ENCODE data around the gene GGCX. TPM values are rescaled to one million over a fixed set of nuclear protein-coding genes. Genes with fewer than 3 reads are reported as not detected.

Gene GGCX
- total and polyA plus RNA-seq, 9 of the 15 experiments (the other 6 are each of a cell fraction or from before 2014, with no cell fraction given) = 14.4 to 47.1 (median 28.1) TPM

DNA sequence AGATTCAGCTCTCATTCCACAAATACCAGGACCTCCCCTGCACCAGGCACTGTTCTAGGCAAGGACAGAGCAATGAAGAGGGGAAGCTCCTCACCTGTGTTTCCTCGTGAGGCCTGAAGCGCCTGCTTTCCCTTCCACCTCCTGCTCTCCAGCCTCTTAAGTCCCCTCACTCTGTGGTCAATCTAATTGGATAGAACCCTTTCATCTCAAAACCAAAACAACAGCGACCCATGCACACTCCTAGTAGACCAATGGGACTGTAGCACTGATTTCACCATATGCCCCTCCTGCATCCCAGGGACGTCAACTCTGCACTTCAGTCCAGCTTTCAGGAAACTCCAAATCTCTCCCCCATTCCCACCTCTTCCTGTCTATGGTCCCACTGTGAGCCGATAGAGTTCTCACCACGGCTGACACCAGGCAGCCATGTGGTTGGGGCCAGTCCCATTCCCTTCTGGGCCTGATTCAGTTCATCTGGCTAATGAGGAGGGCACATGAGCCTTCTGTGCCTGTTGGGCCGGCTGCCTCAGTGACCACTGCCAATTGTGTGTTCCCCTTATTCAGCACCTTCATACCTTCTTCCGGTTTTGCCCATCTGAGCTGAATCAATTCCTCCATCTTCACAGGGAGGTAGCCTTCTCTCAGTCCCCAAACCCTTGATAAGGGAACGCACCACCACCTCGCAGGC lies 55.6 kb downstream of the GGCX start:
- Histone ChIP-seq H3K4me1 (replicated peaks in 1 of 2; ENCODE audit: control insufficient read depth in 2 of 2, insufficient read depth in 2 of 2, low read length in 2 of 2) (peaks cover 32 to 33% of the 10 kb centered on the region in 2 experiments), H3K9me3 (replicated peaks; ENCODE audit: control insufficient read depth, insufficient read depth, low read depth, low read length) (no peaks in the 10 kb centered on the region), H3K4me2 (ENCODE audit: insufficient read depth, low read length) (no peak overlapping the region), H3K27ac (ENCODE audit: extremely low read depth, low read depth, low read length) (no peak overlapping the region), H2AFZ (ENCODE audit: low read depth, low read length) (peak overlapping the region; percentile 58), H3K27me3 (ENCODE audit: control insufficient read depth in 2 of 2, insufficient read depth in 2 of 2, low read length in 2 of 2) (no peaks in the 10 kb centered on the region), H3K4me3 (no peak overlapping the region), H4K20me1 (replicated peaks; ENCODE audit: control insufficient read depth, insufficient read depth, low read length) (no peaks in the 10 kb centered on the region), H3K9ac (ENCODE audit: insufficient read depth in 1 of 2, low read depth in 2 of 2, low read length in 2 of 2) (peak overlapping the region in 1 of 2 experiments; percentile 26; a peak in 1 of 4 replicates), H3K9me1 (ENCODE audit: control insufficient read depth, insufficient read depth, low read length) (no peaks in the 10 kb centered on the region), H3K79me2 (ENCODE audit: control insufficient read depth, insufficient read depth, low read length) (no peaks in the 10 kb centered on the region), H3K36me3 (ENCODE audit: control insufficient read depth, insufficient read depth, low read length) (no peaks in the 10 kb centered on the region)
- 69% methylated on average over 10 of the region's 10 CpGs for WGBS (ENCODE audit: insufficient coverage, low coverage, missing lambda C conversion rate)
- ChIA-PET POLR2A (interaction anchor here (0.6 to 4.0 kb wide), 4 partner anchors 10 to 61 kb away, joined by 3 to 23 read pairs (median 10); partner anchors contain the start of gene MAT2A), CTCF (ENCODE audit: low intra/inter-chr PET ratio) (no interaction called here)
- intact Hi-C loops (cut with micrococcal nuclease) (no loop called here), in situ Hi-C loops (cut with MboI) (no loop called here)
- no TSS peak for BruUV-seq (replicated peaks)
- FAIRE-seq (no peak), DNase-seq (ENCODE audit: extremely low read depth in 1 of 4, low spot score in 3 of 4) (no peak), ATAC-seq (no peak)
- TF ChIP-seq, protein P1, sequence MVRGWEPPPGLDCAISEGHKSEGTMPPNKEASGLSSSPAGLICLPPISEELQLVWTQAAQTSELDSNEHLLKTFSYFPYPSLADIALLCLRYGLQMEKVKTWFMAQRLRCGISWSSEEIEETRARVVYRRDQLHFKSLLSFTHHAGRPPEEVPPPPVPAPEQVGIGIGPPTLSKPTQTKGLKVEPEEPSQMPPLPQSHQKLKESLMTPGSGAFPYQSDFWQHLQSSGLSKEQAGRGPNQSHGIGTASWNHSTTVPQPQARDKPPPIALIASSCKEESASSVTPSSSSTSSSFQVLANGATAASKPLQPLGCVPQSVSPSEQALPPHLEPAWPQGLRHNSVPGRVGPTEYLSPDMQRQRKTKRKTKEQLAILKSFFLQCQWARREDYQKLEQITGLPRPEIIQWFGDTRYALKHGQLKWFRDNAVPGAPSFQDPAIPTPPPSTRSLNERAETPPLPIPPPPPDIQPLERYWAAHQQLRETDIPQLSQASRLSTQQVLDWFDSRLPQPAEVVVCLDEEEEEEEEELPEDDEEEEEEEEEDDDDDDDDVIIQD (CRISPR knock-in tag; IDR thresholded peaks at IDR 0.05) = no peak
- TF ChIP-seq BHLHE40 (IDR thresholded peaks at IDR 0.05; ENCODE audit: low read length) (no peak), ZC3H4 (CRISPR knock-in tag; IDR thresholded peaks at IDR 0.05; ENCODE audit: borderline replicate concordance) (no peak), LCOR (CRISPR knock-in tag; IDR thresholded peaks at IDR 0.05) (no peak), ELF2 (CRISPR knock-in tag; IDR thresholded peaks at IDR 0.05) (no peak), CEBPB (tag; IDR thresholded peaks at IDR 0.05) (no peak), PTBP1 (IDR thresholded peaks at IDR 0.05; ENCODE audit: low read depth, low read length) (no peak), KDM5B (IDR thresholded peaks at IDR 0.05; ENCODE audit: insufficient replicate concordance, low read depth, low read length) (no peak), HNRNPK (IDR thresholded peaks at IDR 0.05; ENCODE audit: low read depth, low read length, poor library complexity, severe bottlenecking) (no peak), GATAD2A (IDR thresholded peaks at IDR 0.05) (no peak), ZNF766 (CRISPR knock-in tag; conservative IDR thresholded peaks at IDR 0.05) (no peak)
- TF ChIP-seq, protein P2, sequence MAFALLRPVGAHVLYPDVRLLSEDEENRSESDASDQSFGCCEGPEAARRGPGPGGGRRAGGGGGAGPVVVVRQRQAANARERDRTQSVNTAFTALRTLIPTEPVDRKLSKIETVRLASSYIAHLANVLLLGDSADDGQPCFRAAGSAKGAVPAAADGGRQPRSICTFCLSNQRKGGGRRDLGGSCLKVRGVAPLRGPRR (CRISPR knock-in tag; IDR thresholded peaks at IDR 0.05) = no peak
- TF ChIP-seq, protein P3, sequence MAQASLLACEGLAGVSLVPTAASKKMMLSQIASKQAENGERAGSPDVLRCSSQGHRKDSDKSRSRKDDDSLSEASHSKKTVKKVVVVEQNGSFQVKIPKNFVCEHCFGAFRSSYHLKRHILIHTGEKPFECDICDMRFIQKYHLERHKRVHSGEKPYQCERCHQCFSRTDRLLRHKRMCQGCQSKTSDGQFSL (CRISPR knock-in tag; IDR thresholded peaks at IDR 0.05) = no peak
- TF ChIP-seq, protein P3 (tag; IDR thresholded peaks at IDR 0.05) = no peak

All from K562 (cell line).